Stimulated activated CD8-positive, alpha-beta memory T cell treated with anti-CD3 and anti-CD28 coated beads, Interleukin-12 subunit alpha, Interleukin-12 subunit beta, amount 100 ng/mL, for 24 hours (primary cell): ENCODE results near the gene STARD13.
"Not testable (repeated sequence)": the region's sequence is repeated elsewhere in the genome, so short reads cannot be mapped to it uniquely, and the experiment has no call there.

Experiments
- DNase-seq: peaks from one replicate; pipeline ENCODE4 v3.0.0-alpha.2; 2020; ENCODE audit errors: extremely low read depth

The STARD13 gene

GRCh38 chr13:33252135-33252534, 33.4 kb downstream of the STARD13 start:
- DNase-seq, result no peak

GRCh38 chr13:33251131-33251661, 34.4 kb downstream of the STARD13 start:
- DNase-seq, result no peak

- no peak for DNase-seq
Measured at GRCh38 chr13:33250609-33251008, 34.9 kb downstream of the STARD13 start.

- no peak for DNase-seq
Measured at GRCh38 chr13:33249894-33250293, 35.7 kb downstream of the STARD13 start.

- no peak for DNase-seq
Measured at GRCh38 chr13:33249066-33249465, 36.5 kb downstream of the STARD13 start.

- DNase-seq, result no peak
Measured at GRCh38 chr13:33245505-33246158, 39.9 kb downstream of the STARD13 start.

GRCh38 chr13:33244907-33245287, 40.7 kb downstream of the STARD13 start:
- DNase-seq, result no peak

GRCh38 chr13:33244210-33244906, 41.2 kb downstream of the STARD13 start:
- DNase-seq, result no peak

- no peak for DNase-seq
Measured at GRCh38 chr13:33242984-33243617, 42.5 kb downstream of the STARD13 start.

- DNase-seq, result not testable (repeated sequence)
Measured at GRCh38 chr13:33242372-33242771, 43.2 kb downstream of the STARD13 start.

- no peak for DNase-seq
Measured at GRCh38 chr13:33236021-33236420, 49.5 kb downstream of the STARD13 start.

- no peak for DNase-seq
Measured at GRCh38 chr13:33235564-33235963, 50.0 kb downstream of the STARD13 start.

- DNase-seq, result no peak
Measured at GRCh38 chr13:33235078-33235477, 50.5 kb downstream of the STARD13 start.

- DNase-seq, result no peak
Measured at GRCh38 chr13:33233547-33233946, 52.0 kb downstream of the STARD13 start.

- no peak for DNase-seq
Measured at GRCh38 chr13:33232883-33233282, 52.7 kb downstream of the STARD13 start.

- DNase-seq, result no peak
Measured at GRCh38 chr13:33231339-33231738, 54.2 kb downstream of the STARD13 start.

- DNase-seq, result no peak
Measured at GRCh38 chr13:33230178-33230881, 55.2 kb downstream of the STARD13 start.

GRCh38 chr13:33229446-33230177, 55.9 kb downstream of the STARD13 start:
- DNase-seq, result no peak

GRCh38 chr13:33228648-33229445, 56.7 kb downstream of the STARD13 start:
- DNase-seq, result no peak

- DNase-seq, result no peak
Measured at GRCh38 chr13:33227927-33228647, 57.5 kb downstream of the STARD13 start.
